ENCODE measurements around the gene RASSF1. TPM values are rescaled to one million over a fixed set of nuclear protein-coding genes. Genes with fewer than 3 reads are reported as not detected.

Gene RASSF1
- total and polyA plus RNA-seq, 2 of the 13 experiments (the other 11 are each of a cell fraction or from before 2014, with no cell fraction given), result 10.2 to 27.5 TPM

DNA sequence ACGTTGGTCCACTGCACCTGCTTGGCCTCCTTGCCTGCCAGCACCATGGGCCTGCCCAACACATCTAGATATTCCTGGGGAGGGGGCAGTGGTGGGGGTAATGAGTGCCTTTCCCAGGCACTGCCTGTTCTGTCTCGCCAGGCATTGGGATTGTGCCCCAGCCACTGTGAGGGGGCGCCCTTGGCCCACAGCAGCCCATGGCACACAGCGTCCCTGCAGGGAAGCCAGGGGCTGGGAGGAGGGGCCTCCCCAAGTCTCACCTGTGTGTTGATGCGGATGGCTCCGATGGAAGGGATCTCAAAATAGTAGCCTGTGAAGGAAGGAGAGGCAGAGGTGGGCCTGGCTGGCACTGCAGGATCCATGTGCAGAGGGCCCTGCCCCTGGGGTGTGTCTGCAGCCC lies 37.4 kb upstream of the RASSF1 start (continued):
- TF ChIP-seq, protein P1, sequence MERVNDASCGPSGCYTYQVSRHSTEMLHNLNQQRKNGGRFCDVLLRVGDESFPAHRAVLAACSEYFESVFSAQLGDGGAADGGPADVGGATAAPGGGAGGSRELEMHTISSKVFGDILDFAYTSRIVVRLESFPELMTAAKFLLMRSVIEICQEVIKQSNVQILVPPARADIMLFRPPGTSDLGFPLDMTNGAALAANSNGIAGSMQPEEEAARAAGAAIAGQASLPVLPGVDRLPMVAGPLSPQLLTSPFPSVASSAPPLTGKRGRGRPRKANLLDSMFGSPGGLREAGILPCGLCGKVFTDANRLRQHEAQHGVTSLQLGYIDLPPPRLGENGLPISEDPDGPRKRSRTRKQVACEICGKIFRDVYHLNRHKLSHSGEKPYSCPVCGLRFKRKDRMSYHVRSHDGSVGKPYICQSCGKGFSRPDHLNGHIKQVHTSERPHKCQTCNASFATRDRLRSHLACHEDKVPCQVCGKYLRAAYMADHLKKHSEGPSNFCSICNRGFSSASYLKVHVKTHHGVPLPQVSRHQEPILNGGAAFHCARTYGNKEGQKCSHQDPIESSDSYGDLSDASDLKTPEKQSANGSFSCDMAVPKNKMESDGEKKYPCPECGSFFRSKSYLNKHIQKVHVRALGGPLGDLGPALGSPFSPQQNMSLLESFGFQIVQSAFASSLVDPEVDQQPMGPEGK (CRISPR knock-in tag; IDR thresholded peaks at IDR 0.05), result no peak
- TF ChIP-seq HIVEP1 (CRISPR knock-in tag; IDR thresholded peaks at IDR 0.05) (no peak), POLR2AphosphoS5 (IDR thresholded peaks at IDR 0.05; ENCODE audit: low read depth, low read length) (no peak)

GRCh38 chr3:50375258-50375931 lies 34.8 kb upstream of the RASSF1 start:
- H3K4me3 ChIP-seq (replicated peaks in 1 of 3; ENCODE audit: insufficient read depth in 1 of 3, low read depth in 2 of 3, low read length in 3 of 3), result no peak overlapping the region
- peak; percentile 30 for ATAC-seq
- intact Hi-C loops (cut with micrococcal nuclease; ENCODE audit: unreplicated experiment), result no loop called here

More at GRCh38 chr3:50375258-50375931, 34.8 kb upstream of the RASSF1 start:
- Histone ChIP-seq H3K9ac (ENCODE audit: insufficient read depth, low read depth, low read length) (no peak overlapping the region), H3K4me1 (ENCODE audit: insufficient read depth, low read length) (peaks cover 15% of the 10 kb centered on the region), H3K27ac (ENCODE audit: extremely low read length, insufficient read depth, low read length) (no peak overlapping the region), H3K27me3 (ENCODE audit: control insufficient read depth in 1 of 2, insufficient read depth in 2 of 2, low read length in 2 of 2) (peaks cover 8 to 33% of the 10 kb centered on the region in 2 experiments; a peak in 4 of 5 replicates), H2AFZ (ENCODE audit: low read length) (no peak overlapping the region), H3K79me2 (ENCODE audit: insufficient read depth, low read length) (no peaks in the 10 kb centered on the region), H3K9me3 (ENCODE audit: low read length) (no peaks in the 10 kb centered on the region), H3K36me3 (replicated peaks in 1 of 2; ENCODE audit: control insufficient read depth in 1 of 2, insufficient read depth in 2 of 2, low read length in 2 of 2) (no peaks in the 10 kb centered on the region), H4K20me1 (ENCODE audit: insufficient read depth, low read length) (no peaks in the 10 kb centered on the region), H3K4me2 (ENCODE audit: low read depth, low read length) (no peak overlapping the region)
- TF ChIP-seq, protein P2, sequence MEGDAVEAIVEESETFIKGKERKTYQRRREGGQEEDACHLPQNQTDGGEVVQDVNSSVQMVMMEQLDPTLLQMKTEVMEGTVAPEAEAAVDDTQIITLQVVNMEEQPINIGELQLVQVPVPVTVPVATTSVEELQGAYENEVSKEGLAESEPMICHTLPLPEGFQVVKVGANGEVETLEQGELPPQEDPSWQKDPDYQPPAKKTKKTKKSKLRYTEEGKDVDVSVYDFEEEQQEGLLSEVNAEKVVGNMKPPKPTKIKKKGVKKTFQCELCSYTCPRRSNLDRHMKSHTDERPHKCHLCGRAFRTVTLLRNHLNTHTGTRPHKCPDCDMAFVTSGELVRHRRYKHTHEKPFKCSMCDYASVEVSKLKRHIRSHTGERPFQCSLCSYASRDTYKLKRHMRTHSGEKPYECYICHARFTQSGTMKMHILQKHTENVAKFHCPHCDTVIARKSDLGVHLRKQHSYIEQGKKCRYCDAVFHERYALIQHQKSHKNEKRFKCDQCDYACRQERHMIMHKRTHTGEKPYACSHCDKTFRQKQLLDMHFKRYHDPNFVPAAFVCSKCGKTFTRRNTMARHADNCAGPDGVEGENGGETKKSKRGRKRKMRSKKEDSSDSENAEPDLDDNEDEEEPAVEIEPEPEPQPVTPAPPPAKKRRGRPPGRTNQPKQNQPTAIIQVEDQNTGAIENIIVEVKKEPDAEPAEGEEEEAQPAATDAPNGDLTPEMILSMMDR (CRISPR knock-in tag; IDR thresholded peaks at IDR 0.05), result peak; percentile 46; the same call in 1 of the 2 replicates
- TF ChIP-seq ZFX (CRISPR knock-in tag; IDR thresholded peaks at IDR 0.05; ENCODE audit: low read depth) (no peak), SPEN (CRISPR knock-in tag; IDR thresholded peaks at IDR 0.05; ENCODE audit: low read depth) (no peak), SP140L (CRISPR knock-in tag; IDR thresholded peaks at IDR 0.05; ENCODE audit: borderline replicate concordance) (no peak), SNAPC2 (CRISPR knock-in tag; IDR thresholded peaks at IDR 0.05) (no peak), ZNF784 (CRISPR knock-in tag; IDR thresholded peaks at IDR 0.05; ENCODE audit: borderline replicate concordance) (no peak)
- no TSS peak for BruUV-seq (replicated peaks)
- CTCF ChIA-PET (ENCODE audit: low intra/inter-chr PET ratio, low total read pairs), result no interaction called here
- POLR2A ChIA-PET, result no interaction called here
- WGBS (ENCODE audit: low lambda C conversion rate), result 15% methylated on average over 4 of the region's 7 CpGs
- in situ Hi-C loops (cut with HindIII; ENCODE audit: extremely low pct_ligation_motif_present, low pct_unique_long_range_greater_than_20kb), result no loop called here
- FAIRE-seq (no peak), DNase-seq (ENCODE audit: low spot score) (no peak)
